Astrocyte of the cerebellum (primary cell): ENCODE data around the gene TRIM17.

ENCODE experiments used
- DNase-seq: peaks from one replicate; pipeline ENCODE4 v3.0.0-alpha.2; 2011; ENCODE audit warnings: low read depth
- H3K4me3 ChIP-seq: 2 replicates; pipeline ENCODE4 v1.5.1; 2011; ENCODE audit warnings: mild to moderate bottlenecking, low read depth, low read length, moderate library complexity
- CTCF ChIP-seq: IDR thresholded peaks from 2 replicates; pipeline ENCODE4 v1.5.1; 2012; ENCODE audit warnings: low read length, low read depth, moderate library complexity, mild to moderate bottlenecking; ENCODE audit errors: missing control alignments
- in situ Hi-C: cut with HindIII; loops from 2 replicates; pipeline ENCODE4 v1.10.0; 2017; ENCODE audit warnings: low sequenced_read_pairs

Gene TRIM17

GRCh38 chr1:228420968-228421826, 4.5 kb upstream of the TRIM17 start:
- no peak for DNase-seq
- H3K4me3 ChIP-seq, result no peak overlapping the region
- TF ChIP-seq CTCF, result no peak
- in situ Hi-C loops, result no loop called here

- in situ Hi-C loops, result no loop called here
- H3K4me3 ChIP-seq, result no peak overlapping the region
- DNase-seq, result no peak
- no peak for TF ChIP-seq CTCF
Observed at GRCh38 chr1:228417483-228418203, 982 bp upstream of the TRIM17 start.

- in situ Hi-C loops, result no loop called here
- no peak for TF ChIP-seq CTCF
- H3K4me3 ChIP-seq, result no peak overlapping the region
- DNase-seq, result no peak
Observed at GRCh38 chr1:228417061-228417460, 400 bp upstream of the TRIM17 start.

- peak overlapping the region; percentile 44 for H3K4me3 ChIP-seq
- no peak for DNase-seq
- in situ Hi-C loops, result no loop called here
- no peak for TF ChIP-seq CTCF
Observed at GRCh38 chr1:228415853-228416216, 826 bp downstream of the TRIM17 start.

GRCh38 chr1:228415221-228415620, 1.4 kb downstream of the TRIM17 start:
- TF ChIP-seq CTCF, result no peak
- in situ Hi-C loops, result no loop called here
- no peak for DNase-seq
- no peak overlapping the region for H3K4me3 ChIP-seq

- DNase-seq, result no peak
- TF ChIP-seq CTCF, result no peak
- H3K4me3 ChIP-seq, result no peak overlapping the region
- in situ Hi-C loops, result no loop called here
Observed at GRCh38 chr1:228414511-228415211, 2.0 kb downstream of the TRIM17 start.
